ENCODE data around the gene NFASC. TPM values are rescaled to one million over a fixed set of nuclear protein-coding genes. Genes with fewer than 3 reads are reported as not detected.

Gene NFASC
- total and polyA plus RNA-seq, 2 experiments from 2014 or later, result 3.9 to 11.7 TPM

DNA sequence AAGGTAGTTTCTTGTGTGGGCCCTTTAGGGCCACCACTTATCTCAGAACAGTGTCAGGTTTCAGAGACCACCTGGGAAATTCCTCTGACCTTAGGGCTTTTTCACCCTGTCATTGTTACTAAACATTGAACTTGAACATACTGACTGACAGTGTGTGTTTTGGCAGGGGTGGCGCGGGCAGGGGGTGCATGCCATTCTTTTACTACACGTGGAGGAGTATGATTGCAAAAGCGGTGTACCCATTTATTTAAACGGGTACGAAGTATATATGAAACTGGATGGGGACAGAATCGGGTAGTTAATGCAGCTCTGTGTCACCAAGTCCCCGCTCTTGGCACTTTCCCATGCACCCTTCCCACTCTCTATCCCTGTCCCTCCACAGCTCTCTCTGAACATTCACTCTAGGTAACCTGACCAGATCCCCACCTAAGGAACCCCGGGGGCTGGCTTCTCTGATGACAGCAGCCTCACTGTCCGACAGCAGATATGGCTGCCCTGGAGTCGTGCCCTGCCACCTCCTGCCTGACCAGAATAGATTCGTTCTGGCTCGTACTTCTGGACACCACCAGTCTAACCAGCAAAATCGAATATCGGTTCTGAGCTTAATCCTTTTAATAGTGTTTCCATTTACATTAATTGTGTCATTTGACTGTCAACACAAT, 51.3 kb downstream of the NFASC start (continued):
- TF ChIP-seq, protein P1, sequence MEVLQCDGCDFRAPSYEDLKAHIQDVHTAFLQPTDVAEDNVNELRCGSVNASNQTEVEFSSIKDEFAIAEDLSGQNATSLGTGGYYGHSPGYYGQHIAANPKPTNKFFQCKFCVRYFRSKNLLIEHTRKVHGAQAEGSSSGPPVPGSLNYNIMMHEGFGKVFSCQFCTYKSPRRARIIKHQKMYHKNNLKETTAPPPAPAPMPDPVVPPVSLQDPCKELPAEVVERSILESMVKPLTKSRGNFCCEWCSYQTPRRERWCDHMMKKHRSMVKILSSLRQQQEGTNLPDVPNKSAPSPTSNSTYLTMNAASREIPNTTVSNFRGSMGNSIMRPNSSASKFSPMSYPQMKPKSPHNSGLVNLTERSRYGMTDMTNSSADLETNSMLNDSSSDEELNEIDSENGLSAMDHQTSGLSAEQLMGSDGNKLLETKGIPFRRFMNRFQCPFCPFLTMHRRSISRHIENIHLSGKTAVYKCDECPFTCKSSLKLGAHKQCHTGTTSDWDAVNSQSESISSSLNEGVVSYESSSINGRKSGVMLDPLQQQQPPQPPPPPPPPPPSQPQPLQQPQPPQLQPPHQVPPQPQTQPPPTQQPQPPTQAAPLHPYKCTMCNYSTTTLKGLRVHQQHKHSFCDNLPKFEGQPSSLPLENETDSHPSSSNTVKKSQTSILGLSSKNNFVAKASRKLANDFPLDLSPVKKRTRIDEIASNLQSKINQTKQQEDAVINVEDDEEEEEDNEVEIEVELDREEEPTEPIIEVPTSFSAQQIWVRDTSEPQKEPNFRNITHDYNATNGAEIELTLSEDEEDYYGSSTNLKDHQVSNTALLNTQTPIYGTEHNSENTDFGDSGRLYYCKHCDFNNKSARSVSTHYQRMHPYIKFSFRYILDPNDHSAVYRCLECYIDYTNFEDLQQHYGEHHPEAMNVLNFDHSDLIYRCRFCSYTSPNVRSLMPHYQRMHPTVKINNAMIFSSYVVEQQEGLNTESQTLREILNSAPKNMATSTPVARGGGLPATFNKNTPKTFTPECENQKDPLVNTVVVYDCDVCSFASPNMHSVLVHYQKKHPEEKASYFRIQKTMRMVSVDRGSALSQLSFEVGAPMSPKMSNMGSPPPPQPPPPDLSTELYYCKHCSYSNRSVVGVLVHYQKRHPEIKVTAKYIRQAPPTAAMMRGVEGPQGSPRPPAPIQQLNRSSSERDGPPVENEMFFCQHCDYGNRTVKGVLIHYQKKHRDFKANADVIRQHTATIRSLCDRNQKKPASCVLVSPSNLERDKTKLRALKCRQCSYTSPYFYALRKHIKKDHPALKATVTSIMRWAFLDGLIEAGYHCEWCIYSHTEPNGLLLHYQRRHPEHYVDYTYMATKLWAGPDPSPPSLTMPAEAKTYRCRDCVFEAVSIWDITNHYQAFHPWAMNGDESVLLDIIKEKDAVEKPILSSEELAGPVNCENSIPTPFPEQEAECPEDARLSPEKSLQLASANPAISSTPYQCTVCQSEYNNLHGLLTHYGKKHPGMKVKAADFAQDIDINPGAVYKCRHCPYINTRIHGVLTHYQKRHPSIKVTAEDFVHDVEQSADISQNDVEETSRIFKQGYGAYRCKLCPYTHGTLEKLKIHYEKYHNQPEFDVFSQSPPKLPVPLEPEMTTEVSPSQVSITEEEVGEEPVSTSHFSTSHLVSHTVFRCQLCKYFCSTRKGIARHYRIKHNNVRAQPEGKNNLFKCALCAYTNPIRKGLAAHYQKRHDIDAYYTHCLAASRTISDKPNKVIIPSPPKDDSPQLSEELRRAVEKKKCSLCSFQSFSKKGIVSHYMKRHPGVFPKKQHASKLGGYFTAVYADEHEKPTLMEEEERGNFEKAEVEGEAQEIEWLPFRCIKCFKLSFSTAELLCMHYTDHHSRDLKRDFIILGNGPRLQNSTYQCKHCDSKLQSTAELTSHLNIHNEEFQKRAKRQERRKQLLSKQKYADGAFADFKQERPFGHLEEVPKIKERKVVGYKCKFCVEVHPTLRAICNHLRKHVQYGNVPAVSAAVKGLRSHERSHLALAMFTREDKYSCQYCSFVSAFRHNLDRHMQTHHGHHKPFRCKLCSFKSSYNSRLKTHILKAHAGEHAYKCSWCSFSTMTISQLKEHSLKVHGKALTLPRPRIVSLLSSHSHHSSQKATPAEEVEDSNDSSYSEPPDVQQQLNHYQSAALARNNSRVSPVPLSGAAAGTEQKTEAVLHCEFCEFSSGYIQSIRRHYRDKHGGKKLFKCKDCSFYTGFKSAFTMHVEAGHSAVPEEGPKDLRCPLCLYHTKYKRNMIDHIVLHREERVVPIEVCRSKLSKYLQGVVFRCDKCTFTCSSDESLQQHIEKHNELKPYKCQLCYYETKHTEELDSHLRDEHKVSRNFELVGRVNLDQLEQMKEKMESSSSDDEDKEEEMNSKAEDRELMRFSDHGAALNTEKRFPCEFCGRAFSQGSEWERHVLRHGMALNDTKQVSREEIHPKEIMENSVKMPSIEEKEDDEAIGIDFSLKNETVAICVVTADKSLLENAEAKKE (CRISPR knock-in tag; IDR thresholded peaks at IDR 0.05), result no peak
- TF ChIP-seq, protein P2, sequence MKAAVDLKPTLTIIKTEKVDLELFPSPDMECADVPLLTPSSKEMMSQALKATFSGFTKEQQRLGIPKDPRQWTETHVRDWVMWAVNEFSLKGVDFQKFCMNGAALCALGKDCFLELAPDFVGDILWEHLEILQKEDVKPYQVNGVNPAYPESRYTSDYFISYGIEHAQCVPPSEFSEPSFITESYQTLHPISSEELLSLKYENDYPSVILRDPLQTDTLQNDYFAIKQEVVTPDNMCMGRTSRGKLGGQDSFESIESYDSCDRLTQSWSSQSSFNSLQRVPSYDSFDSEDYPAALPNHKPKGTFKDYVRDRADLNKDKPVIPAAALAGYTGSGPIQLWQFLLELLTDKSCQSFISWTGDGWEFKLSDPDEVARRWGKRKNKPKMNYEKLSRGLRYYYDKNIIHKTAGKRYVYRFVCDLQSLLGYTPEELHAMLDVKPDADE (IDR thresholded peaks at IDR 0.05), result no peak
- TF ChIP-seq EZH2phosphoT487 (IDR thresholded peaks at IDR 0.05; ENCODE audit: unreplicated experiment), result no peak

DNA sequence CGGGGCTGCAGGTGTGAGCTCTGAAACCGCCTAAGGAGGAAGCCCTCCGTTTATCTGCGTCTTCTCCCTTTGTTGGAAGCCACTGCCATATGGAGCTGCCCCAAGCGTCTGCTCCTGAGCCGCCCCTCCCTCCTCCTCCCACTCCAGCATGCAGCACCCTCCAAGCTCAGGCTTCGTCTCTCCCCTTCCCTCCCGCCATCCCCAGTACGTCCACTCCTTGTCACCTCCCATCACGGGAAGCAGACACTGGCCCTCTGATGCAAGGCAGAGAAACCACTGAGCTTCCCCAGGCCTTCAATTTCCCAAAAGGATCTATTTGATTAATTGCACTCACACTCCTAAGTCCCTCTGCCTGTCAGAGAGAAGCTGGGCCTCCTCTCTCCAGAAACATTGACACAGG, 52.5 kb downstream of the NFASC start:
- ATAC-seq, result peak; percentile 45
- no peaks in the 10 kb centered on the region for H3K27me3 ChIP-seq (ENCODE audit: insufficient read depth)
- Mint-ChIP-seq H3K36me3 (ENCODE audit: low read depth) (peaks cover 5% of the 10 kb centered on the region; the same call in 2 of the 3 replicates), H3K9me3 (peaks cover 1% of the 10 kb centered on the region; the same call in 1 of the 3 replicates), H3K27ac (peak overlapping the region; percentile 87), H3K4me3 (no peak overlapping the region; the same call in 2 of the 3 replicates), H3K4me1 (peaks cover 74% of the 10 kb centered on the region), H3K27me3 (ENCODE audit: insufficient read depth, low read depth, poor library complexity) (peaks cover 9% of the 10 kb centered on the region)
- peaks cover 69% of the 10 kb centered on the region for H3K4me1 ChIP-seq (ENCODE audit: insufficient read depth)
- H3K9me2 ChIP-seq (ENCODE audit: insufficient read depth), result no peaks in the 10 kb centered on the region
- peak overlapping the region; percentile 84 for H3K27ac ChIP-seq (ENCODE audit: low read depth)
- no peaks in the 10 kb centered on the region for H3K79me2 ChIP-seq (replicated peaks; ENCODE audit: insufficient read depth)
- H3K36me3 ChIP-seq (ENCODE audit: insufficient read depth), result no peaks in the 10 kb centered on the region
- H3K4me2 ChIP-seq, result peak overlapping the region; percentile 31; the same call in 1 of the 2 replicates
- H3F3A ChIP-seq (replicated peaks; ENCODE audit: low read depth), result no peaks in the 10 kb centered on the region; the same call in 1 of the 2 replicates
- H4K20me1 ChIP-seq (replicated peaks; ENCODE audit: insufficient read depth), result no peaks in the 10 kb centered on the region
- DNase-seq (ENCODE audit: low spot score), result peak; percentile 39
- H2AFZ ChIP-seq, result 0 out of 2 replicates have a peak overlapping the region, but pooled peaks have one; percentile 6
- H3K4me3 ChIP-seq, result no peak overlapping the region
- TF ChIP-seq, protein P3, sequence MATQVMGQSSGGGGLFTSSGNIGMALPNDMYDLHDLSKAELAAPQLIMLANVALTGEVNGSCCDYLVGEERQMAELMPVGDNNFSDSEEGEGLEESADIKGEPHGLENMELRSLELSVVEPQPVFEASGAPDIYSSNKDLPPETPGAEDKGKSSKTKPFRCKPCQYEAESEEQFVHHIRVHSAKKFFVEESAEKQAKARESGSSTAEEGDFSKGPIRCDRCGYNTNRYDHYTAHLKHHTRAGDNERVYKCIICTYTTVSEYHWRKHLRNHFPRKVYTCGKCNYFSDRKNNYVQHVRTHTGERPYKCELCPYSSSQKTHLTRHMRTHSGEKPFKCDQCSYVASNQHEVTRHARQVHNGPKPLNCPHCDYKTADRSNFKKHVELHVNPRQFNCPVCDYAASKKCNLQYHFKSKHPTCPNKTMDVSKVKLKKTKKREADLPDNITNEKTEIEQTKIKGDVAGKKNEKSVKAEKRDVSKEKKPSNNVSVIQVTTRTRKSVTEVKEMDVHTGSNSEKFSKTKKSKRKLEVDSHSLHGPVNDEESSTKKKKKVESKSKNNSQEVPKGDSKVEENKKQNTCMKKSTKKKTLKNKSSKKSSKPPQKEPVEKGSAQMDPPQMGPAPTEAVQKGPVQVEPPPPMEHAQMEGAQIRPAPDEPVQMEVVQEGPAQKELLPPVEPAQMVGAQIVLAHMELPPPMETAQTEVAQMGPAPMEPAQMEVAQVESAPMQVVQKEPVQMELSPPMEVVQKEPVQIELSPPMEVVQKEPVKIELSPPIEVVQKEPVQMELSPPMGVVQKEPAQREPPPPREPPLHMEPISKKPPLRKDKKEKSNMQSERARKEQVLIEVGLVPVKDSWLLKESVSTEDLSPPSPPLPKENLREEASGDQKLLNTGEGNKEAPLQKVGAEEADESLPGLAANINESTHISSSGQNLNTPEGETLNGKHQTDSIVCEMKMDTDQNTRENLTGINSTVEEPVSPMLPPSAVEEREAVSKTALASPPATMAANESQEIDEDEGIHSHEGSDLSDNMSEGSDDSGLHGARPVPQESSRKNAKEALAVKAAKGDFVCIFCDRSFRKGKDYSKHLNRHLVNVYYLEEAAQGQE (IDR thresholded peaks at IDR 0.05; ENCODE audit: unreplicated experiment), result no peak
- TF ChIP-seq CREB1 (CRISPR knock-in tag; IDR thresholded peaks at IDR 0.05; ENCODE audit: low read depth) (no peak), JUNB (IDR thresholded peaks at IDR 0.05; ENCODE audit: unreplicated experiment) (no peak)
